Mucosa of rectum (tissue), 2 donors: ENCODE data around the gene KIAA1217.

Experiments
- H3K27ac ChIP-seq, 2 donors: one replicate each; pipeline ENCODE4 v1.7.0; 2013; ENCODE audit warnings: inconsistent platforms in 2 of 2, low read depth in 2 of 2, low read length in 2 of 2
- H3K27me3 ChIP-seq, 2 donors: one replicate each; pipeline ENCODE4 v1.7.0; 2013; ENCODE audit warnings: low read length in 2 of 2; ENCODE audit not compliant: control insufficient read depth in 2 of 2, insufficient read depth in 2 of 2
- H3K36me3 ChIP-seq, 2 donors: one replicate each; pipeline ENCODE4 v1.7.0; 2013; ENCODE audit warnings: low read length in 2 of 2; ENCODE audit not compliant: control insufficient read depth in 2 of 2, insufficient read depth in 2 of 2
- H3K4me1 ChIP-seq, 2 donors: one replicate each; pipeline ENCODE4 v1.7.0; 2013; ENCODE audit warnings: low read length in 2 of 2, mild to moderate bottlenecking in 1 of 2; ENCODE audit not compliant: control insufficient read depth in 2 of 2, insufficient read depth in 2 of 2
- H3K4me3 ChIP-seq, 2 donors: one replicate each; pipeline ENCODE4 v1.7.0; 2013; ENCODE audit warnings: low read length in 2 of 2
- H3K9ac ChIP-seq, 2 donors: one replicate each; pipeline ENCODE4 v1.7.0; 2013; ENCODE audit warnings: low read length in 2 of 2, low read depth in 1 of 2, mild to moderate bottlenecking in 1 of 2
- H3K9me3 ChIP-seq, 2 donors: one replicate each; pipeline ENCODE4 v1.7.0; 2013; ENCODE audit warnings: low read length in 2 of 2; ENCODE audit not compliant: control insufficient read depth in 2 of 2
- donor health status: healthy.
- donor health status: Normal muscosa, but diverticular disease.

The KIAA1217 gene

DNA sequence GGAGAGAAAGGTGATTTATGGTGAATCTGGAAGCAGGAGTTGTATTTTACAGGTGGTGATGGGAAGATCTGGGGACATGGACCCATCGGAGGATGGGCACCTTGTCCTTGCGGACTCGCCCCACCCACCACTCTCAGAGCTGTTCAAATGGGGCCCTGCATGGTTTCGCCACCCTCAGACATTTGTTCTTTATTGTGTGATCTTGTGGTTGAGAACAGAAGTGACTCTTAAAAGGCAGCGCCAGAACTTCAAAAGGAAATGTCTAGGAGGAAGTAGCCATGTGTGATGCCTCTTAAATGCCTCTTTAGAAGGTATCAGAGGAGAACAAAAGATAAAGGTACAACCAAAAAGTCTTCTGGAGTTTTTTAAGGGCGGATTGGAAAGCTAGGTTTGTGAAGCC, 205.7 kb downstream of the KIAA1217 start:
- Histone ChIP-seq H3K9ac (no peak overlapping the region), H3K4me3 (no peak overlapping the region), H3K27me3 (no peaks in the 10 kb centered on the region), H3K9me3 (no peaks in the 10 kb centered on the region), H3K36me3 (no peaks in the 10 kb centered on the region), H3K4me1 (peaks cover 15 to 33% of the 10 kb centered on the region in 2 donors), H3K27ac (peak overlapping the region; percentile 79 to 96)

DNA sequence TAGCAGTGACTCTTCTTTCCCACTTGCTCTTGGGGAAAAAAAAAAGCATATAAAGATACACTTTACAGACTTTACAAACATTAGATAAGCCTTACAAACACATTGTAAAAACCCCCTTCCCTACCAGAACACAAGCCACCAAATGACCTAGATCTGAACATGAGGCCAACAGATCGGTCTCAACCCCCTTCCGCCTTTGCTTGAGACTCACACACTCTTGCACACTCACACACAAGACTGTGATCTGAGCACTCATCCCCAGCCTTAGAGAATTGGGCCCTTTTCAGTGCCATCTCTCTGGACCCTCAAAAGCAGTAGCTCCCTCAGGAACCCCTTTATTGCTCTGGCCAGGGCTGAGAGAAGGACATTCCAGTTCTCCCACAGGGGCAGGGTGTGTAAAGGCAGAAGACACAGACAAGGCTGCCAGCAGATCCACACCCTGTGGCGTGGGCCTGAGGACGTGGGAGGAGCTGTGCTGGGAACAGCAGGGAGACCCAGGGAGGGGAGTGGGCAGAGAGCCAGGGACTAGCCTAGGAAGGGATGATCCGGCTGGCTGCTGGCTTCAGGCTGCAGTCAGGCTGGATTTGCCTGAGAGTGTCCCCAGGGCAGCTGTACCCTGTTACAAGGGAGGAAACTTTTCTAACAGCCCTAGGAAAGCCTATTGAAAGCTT, 206.7 kb downstream of the KIAA1217 start:
- no peaks in the 10 kb centered on the region for H3K9me3 ChIP-seq
- peak overlapping the region; percentile 23 to 37 for H3K4me3 ChIP-seq
- H3K4me1 ChIP-seq = peaks cover 15 to 33% of the 10 kb centered on the region in 2 donors
- no peaks in the 10 kb centered on the region for H3K36me3 ChIP-seq
- peak overlapping the region; percentile 53 to 72 for H3K9ac ChIP-seq
- H3K27me3 ChIP-seq = no peaks in the 10 kb centered on the region
- H3K27ac ChIP-seq = peak overlapping the region; percentile 85 to 96

DNA sequence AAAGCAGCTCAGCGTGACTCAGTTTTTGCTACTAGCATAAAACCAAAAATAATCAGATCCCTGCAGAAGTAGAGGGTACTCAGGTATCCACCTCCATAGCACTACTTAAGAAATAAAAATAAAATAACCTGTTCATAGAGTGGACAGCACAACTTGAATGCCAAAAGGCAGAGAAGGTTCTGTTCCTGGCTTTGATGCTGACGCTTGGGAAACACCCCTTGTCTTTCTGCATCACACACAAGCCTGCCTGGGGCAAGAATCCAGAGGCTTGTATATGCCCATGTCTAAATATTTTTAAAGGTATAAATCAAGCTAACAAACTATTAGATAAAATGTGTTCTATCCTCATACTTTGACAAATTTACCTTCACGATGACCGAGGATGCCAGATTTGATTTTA, 207.3 kb downstream of the KIAA1217 start:
- Histone ChIP-seq H3K27me3 (no peaks in the 10 kb centered on the region), H3K4me1 (peaks cover 15 to 33% of the 10 kb centered on the region in 2 donors), H3K9me3 (no peaks in the 10 kb centered on the region), H3K4me3 (no peak overlapping the region), H3K36me3 (no peaks in the 10 kb centered on the region), H3K27ac (peak overlapping the region; percentile 85 to 96), H3K9ac (peak overlapping the region; percentile 53 to 72)

DNA sequence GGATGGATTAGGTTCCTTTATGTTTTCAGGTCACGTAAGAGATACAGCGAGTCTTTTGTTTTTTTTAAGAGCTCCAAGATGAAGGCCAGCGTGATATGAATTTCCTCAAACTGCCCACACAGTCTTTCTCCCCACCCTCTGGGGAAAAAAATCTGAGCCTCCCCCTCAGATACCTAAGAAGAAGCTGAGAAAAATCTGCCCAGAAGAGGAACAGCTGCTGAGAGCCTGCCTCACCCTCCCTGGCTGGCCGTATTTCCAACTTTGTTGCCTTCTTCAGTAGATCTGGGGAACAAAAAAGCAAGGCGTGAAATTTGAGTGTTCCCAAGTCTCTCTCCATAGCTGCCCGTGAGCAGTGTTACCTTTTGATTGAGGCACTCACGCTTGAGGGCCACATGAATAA, 208.1 kb downstream of the KIAA1217 start:
- Histone ChIP-seq H3K4me1 (peaks cover 15 to 33% of the 10 kb centered on the region in 2 donors), H3K27ac (no peak overlapping the region), H3K9me3 (no peaks in the 10 kb centered on the region), H3K27me3 (no peaks in the 10 kb centered on the region), H3K36me3 (no peaks in the 10 kb centered on the region), H3K9ac (no peak overlapping the region), H3K4me3 (no peak overlapping the region)

DNA sequence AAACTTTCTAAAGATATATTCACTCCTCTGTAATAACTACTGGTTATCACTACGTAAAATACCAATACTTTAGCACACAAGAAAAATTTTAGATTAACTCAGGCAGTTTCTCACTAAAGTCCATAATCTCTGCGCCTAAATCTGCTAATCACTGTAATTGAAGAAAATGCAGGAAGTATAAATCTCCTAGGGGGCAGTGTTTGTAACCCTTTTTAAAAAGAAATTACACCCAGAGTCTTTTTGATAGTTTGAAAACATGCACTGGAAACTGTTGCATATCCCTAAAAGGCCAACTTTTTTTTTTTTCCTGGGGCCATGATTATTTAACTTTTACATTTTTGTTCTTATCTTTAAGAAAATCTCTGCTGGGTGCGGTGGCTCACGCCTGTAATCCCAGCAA, 209.6 kb downstream of the KIAA1217 start:
- Histone ChIP-seq H3K9ac (no peak overlapping the region), H3K4me1 (peaks cover 14 to 29% of the 10 kb centered on the region in 2 donors), H3K27ac (no peak overlapping the region), H3K4me3 (no peak overlapping the region), H3K36me3 (no peaks in the 10 kb centered on the region), H3K9me3 (no peaks in the 10 kb centered on the region), H3K27me3 (no peaks in the 10 kb centered on the region)

DNA sequence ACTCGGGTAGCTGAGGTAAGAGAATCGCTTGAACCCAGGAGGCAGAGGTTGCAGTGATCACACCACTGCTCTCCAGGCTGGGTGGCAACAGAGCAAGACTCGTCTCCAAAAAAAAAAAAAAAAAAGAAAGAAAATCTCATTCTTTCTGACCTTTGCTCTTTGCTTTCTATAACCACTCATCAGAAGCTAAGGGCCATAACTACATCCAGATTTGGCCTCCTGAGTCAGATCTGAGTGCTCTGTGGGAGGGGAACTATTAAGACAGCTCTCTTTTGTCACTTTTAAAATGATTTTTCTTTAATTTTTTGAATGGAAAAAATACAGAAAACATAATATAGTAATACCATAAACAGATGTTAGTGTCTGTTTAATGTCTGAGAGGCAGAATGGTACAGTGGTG, 210.1 kb downstream of the KIAA1217 start:
- H3K4me1 ChIP-seq = peaks cover 12 to 24% of the 10 kb centered on the region in 2 donors
- no peak overlapping the region for H3K27ac ChIP-seq

DNA sequence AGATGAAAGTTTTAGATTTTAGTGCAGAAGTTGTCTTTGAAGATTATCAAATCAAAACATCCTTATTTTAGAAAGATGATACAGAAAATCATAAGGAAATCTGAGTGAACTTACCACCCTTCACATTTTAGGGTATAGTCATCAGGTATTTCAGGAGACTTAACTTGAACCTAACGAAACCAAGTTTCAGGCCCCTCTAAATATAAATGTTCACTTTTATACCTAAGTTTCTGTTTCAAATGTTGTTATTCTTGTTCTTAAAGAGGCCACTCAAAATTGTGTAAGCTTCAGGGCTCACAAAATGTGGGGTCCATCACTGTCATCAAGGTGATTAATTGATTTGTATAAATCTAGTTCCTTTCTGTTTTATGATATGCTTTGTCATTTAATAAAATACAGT, 216.2 kb downstream of the KIAA1217 start:
- H3K9ac ChIP-seq = no peak overlapping the region
- no peak overlapping the region for H3K4me3 ChIP-seq
- no peak overlapping the region for H3K27ac ChIP-seq
- no peaks in the 10 kb centered on the region for H3K36me3 ChIP-seq
- no peaks in the 10 kb centered on the region for H3K27me3 ChIP-seq
- H3K4me1 ChIP-seq = no peaks in the 10 kb centered on the region
- H3K9me3 ChIP-seq = no peaks in the 10 kb centered on the region

More for the DNA sequence above, 210.1 kb downstream of the KIAA1217 start:
- Histone ChIP-seq H3K36me3 (no peaks in the 10 kb centered on the region), H3K27me3 (no peaks in the 10 kb centered on the region), H3K9me3 (no peaks in the 10 kb centered on the region), H3K9ac (no peak overlapping the region), H3K4me3 (no peak overlapping the region)

DNA sequence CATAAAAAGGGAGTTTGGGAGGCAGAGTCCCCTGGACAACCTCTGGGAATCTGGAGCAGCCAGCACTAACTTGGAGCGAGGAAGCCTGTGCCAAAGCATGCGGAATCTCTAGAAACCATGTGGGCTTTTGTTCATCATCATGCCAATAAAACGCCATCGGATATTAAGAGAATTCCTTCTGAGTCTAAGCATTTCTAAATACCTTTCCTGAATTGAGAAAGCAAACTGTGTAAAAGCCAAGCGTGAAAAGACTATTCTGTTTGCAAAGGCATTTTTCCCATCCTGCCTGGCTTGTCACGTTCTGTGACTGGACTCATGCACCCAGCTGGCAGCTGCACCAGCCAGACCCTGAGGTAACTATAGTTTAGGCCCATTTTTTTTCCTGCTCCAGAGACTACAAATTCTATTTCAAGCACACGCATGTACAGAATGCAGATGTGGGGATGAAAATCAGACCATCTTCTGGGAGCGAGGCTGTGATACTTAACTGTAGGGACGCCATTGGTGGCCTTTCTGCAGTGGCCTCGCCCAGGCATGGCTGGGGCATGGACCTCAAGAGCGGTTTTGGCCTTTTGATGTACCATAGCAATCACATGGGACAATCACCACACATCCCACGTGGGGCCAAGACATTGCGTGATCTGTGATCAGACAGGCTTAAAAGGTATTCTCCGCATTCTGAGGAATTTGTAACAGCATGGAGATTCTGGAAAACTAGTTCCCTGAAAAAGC, 218.9 kb downstream of the KIAA1217 start:
- H3K27me3 ChIP-seq = no peaks in the 10 kb centered on the region
- H3K4me3 ChIP-seq = no peak overlapping the region
- no peaks in the 10 kb centered on the region for H3K36me3 ChIP-seq
- H3K9me3 ChIP-seq = no peaks in the 10 kb centered on the region
- no peak overlapping the region for H3K9ac ChIP-seq
- H3K4me1 ChIP-seq = no peaks in the 10 kb centered on the region
- no peak overlapping the region for H3K27ac ChIP-seq

DNA sequence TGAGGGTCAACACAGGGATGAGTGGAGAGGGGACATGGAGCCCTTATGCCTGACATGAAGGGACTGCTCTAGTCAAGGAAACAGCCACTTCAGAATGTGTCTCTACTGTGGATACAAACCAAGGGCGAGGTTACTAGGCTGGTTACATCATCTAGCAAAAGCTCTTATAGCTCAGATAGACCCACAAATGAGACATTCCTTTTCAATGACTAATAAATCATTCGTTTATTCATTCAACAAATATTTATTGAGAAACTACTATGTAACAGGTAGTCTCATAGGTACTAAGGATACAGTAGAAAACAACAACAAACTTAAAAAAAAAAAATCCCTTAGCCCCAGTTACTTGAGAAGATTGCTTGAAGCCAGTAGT, 219.5 kb downstream of the KIAA1217 start:
- no peaks in the 10 kb centered on the region for H3K9me3 ChIP-seq

DNA sequence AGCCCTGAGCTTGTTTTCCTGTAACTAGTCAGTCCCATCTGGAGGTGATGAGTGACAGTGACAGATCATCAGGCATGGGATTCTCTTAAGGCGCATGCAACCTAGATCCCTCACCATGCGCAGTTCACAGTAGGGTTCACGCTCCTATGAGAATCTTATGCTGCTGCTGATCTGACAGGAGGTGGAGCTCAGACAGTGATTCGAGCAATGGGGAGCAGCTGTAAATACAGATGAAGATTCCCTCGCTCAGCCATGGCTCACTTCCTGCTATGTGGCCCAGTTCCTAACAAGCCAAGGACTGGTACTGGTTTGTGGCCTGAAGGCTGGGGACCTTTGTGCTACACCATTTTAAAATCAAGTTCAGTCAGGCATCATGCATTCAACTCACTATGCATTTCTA, 221.7 kb downstream of the KIAA1217 start:
- Histone ChIP-seq H3K9me3 (no peaks in the 10 kb centered on the region), H3K36me3 (no peaks in the 10 kb centered on the region), H3K9ac (no peak overlapping the region), H3K4me3 (no peak overlapping the region), H3K27ac (no peak overlapping the region), H3K27me3 (no peaks in the 10 kb centered on the region), H3K4me1 (no peaks in the 10 kb centered on the region)

More for the DNA sequence above, 219.5 kb downstream of the KIAA1217 start:
- Histone ChIP-seq H3K4me3 (no peak overlapping the region), H3K27me3 (no peaks in the 10 kb centered on the region), H3K9ac (no peak overlapping the region), H3K36me3 (no peaks in the 10 kb centered on the region), H3K4me1 (no peaks in the 10 kb centered on the region), H3K27ac (no peak overlapping the region)
